ENCODE results near the gene PLAAT2.
"Not testable (repeated sequence)": the region's sequence is repeated elsewhere in the genome, so short reads cannot be mapped to it uniquely, and the experiment has no call there.

PLAAT2 gene

GRCh38 chr11:63549411-63549810 is 13.8 kb downstream of the PLAAT2 start:
- DNase-seq (ENCODE audit: low read depth): no peak

- DNase-seq (ENCODE audit: low read depth): no peak
These were observed 15.0 kb downstream of the PLAAT2 start for GRCh38 chr11:63548178-63548577.

- no peak for DNase-seq (ENCODE audit: low read depth)
These were observed 16.1 kb downstream of the PLAAT2 start for GRCh38 chr11:63547061-63547460.

- DNase-seq (ENCODE audit: low read depth): no peak
These were observed 19.5 kb downstream of the PLAAT2 start for GRCh38 chr11:63543711-63544110.

- not testable (repeated sequence) for DNase-seq (ENCODE audit: low read depth)
These were observed 20.7 kb downstream of the PLAAT2 start for GRCh38 chr11:63542506-63542905.

- DNase-seq (ENCODE audit: low read depth): no peak
These were observed 25.7 kb downstream of the PLAAT2 start for GRCh38 chr11:63537293-63538101.

GRCh38 chr11:63536669-63537292 is 26.4 kb downstream of the PLAAT2 start, which contains the start of gene PLAAT4:
TSS of gene PLAAT4 (plus strand) at chr11:63536808. CDS start at chr11:63536869, 61 bp downstream.
- no peak for DNase-seq (ENCODE audit: low read depth)

- no peak for DNase-seq (ENCODE audit: low read depth)
These were observed 27.4 kb downstream of the PLAAT2 start for GRCh38 chr11:63535734-63536133.

- DNase-seq (ENCODE audit: low read depth): no peak
These were observed 28.2 kb downstream of the PLAAT2 start for GRCh38 chr11:63534895-63535461.

- no peak for DNase-seq (ENCODE audit: low read depth)
These were observed 29.1 kb downstream of the PLAAT2 start for GRCh38 chr11:63534076-63534475.

GRCh38 chr11:63532799-63533475 is 30.2 kb downstream of the PLAAT2 start:
- DNase-seq (ENCODE audit: low read depth): no peak

GRCh38 chr11:63532117-63532516 is 31.1 kb downstream of the PLAAT2 start:
- DNase-seq (ENCODE audit: low read depth): no peak

- DNase-seq (ENCODE audit: low read depth): peak; percentile 62
These were observed 31.9 kb downstream of the PLAAT2 start for GRCh38 chr11:63531074-63531792.

- no peak for DNase-seq (ENCODE audit: low read depth)
These were observed 33.2 kb downstream of the PLAAT2 start for GRCh38 chr11:63530021-63530420.

GRCh38 chr11:63529373-63529772 is 33.8 kb downstream of the PLAAT2 start:
- DNase-seq (ENCODE audit: low read depth): not testable (repeated sequence)

GRCh38 chr11:63528729-63529278 is 34.4 kb downstream of the PLAAT2 start:
- DNase-seq (ENCODE audit: low read depth): not testable (repeated sequence)

- DNase-seq (ENCODE audit: low read depth): not testable (repeated sequence)
These were observed 35.0 kb downstream of the PLAAT2 start for GRCh38 chr11:63528156-63528555.

GRCh38 chr11:63527667-63528066 is 35.5 kb downstream of the PLAAT2 start:
- no peak for DNase-seq (ENCODE audit: low read depth)

GRCh38 chr11:63523151-63523550 is 40.0 kb downstream of the PLAAT2 start:
- DNase-seq (ENCODE audit: low read depth): no peak

- DNase-seq (ENCODE audit: low read depth): no peak
These were observed 41.3 kb downstream of the PLAAT2 start for GRCh38 chr11:63521896-63522295.

GRCh38 chr11:63520606-63521170 is 42.5 kb downstream of the PLAAT2 start:
- DNase-seq (ENCODE audit: low read depth): no peak

Data from CMK (cell line).